ENCODE data around the gene MAP4.
A peak's percentile ranks its signal among the peaks of the same experiment; 100 is the strongest.
"Not testable (repeated sequence)": the region's sequence is repeated elsewhere in the genome, so short reads cannot be mapped to it uniquely, and the experiment has no call there.

The MAP4 gene

DNA sequence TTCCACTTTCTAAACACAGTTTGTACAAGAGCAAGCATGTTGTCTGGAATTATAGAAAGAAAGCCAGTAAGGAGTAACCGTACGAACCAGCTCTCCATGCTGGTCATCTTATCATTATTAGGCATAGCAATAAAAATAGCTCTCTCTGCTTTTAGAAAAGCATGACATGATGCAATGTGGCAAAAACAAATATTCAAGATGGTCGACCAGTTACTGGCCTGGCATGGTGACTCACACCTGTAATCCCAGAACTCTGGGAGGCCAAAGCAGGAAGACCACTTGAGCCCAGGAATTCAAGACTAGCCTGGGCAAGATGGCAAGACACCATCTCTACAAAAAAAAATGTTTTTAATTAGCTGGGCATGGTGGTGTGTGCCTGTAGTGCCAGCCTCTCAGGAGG, 2.6 kb upstream of the MAP4 start:
- no peak for DNase-seq (ENCODE audit: low read depth in 2 of 3, low spot score in 1 of 3)

DNA sequence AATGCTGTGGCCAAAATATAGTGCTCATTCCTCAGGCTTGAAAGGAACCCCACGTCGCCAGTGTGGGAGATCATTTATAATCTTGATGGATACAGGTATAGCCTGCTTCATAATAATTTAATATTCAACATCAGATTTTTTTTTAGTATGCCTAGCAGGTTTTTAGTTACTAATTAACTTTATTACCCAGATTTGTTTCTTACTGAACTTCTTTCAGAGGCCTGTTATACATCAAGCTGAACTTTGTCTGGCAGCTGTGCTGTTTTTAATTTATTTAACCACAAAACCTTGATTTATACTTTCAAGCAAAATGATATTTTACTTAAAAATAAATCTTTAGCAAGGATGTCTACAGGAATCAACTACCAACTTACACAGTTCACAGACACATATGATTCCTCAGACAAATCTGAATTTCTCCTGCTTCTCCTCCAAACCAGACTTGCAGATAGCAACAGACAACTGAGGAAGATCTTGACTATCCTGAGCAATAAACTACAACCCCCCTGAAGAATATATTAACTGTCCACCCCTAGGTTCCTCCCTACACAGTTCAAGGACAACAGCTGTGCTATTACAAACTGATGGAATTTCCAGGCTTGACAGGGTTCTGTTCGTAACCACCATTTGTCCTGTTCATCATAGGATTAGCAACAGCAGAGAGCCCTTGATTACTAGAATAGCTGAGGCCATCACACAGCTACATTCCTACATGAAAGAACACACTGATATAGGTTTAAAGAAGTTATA, 610 bp downstream of the MAP4 start:
- DNase-seq (ENCODE audit: low read depth in 2 of 3, low spot score in 1 of 3) = no peak

DNA sequence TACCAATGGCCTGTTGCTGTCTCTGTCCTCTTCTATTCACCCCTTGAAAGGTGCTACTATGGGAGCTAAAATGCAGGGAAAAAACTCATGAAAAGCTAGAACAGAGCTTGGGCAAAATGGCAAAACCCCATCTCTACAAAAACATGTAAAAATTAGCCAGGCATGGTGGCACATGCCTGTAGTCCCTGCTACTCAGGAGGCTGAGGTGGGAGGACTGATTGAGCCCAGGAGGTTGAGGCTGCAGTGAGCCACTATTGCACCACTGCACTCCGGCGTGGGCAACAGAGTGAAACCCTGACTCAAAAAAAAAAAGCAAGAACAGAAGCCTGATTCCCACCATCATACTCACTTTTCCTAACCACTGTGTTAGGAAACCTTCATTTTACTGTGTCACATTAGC, 1.9 kb downstream of the MAP4 start:
- no peak for DNase-seq (ENCODE audit: low read depth in 2 of 3, low spot score in 1 of 3)

DNA sequence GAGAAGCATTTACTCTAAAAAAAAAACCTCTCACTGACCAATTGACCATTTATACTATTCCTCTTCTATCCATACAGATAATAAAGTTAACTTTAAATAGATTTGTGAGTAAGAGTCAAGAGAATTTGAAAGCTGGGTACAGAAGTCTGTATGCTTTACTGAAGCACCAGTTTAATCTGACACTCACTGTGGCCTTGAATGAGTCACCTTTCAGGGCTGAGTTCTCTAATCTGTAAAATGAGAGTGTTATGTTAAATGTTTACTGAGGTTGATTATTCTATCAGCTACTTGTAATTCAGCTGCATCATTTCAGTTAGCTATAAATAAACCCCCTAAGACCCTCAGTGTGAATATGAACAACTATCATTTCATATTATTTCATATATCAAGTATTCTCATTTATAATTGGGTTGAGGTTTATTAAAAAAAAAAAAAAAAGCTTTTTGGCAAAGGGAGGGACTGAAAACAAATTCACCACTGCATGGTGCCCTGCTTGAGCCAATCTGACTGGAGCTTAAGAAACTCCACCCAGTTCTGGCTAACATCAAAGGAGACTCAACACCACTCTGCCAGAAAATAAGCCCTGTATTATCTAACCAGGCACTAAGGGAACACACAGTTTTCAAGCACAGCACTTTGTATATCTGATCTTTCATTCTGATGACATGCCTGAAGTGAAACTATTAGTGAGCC, 2.8 kb downstream of the MAP4 start:
- DNase-seq (ENCODE audit: low read depth in 2 of 3, low spot score in 1 of 3) = no peak

GRCh38 chr3:48012659-48013058, 3.6 kb downstream of the MAP4 start:
- DNase-seq (ENCODE audit: low read depth in 2 of 3, low spot score in 1 of 3) = no peak

DNA sequence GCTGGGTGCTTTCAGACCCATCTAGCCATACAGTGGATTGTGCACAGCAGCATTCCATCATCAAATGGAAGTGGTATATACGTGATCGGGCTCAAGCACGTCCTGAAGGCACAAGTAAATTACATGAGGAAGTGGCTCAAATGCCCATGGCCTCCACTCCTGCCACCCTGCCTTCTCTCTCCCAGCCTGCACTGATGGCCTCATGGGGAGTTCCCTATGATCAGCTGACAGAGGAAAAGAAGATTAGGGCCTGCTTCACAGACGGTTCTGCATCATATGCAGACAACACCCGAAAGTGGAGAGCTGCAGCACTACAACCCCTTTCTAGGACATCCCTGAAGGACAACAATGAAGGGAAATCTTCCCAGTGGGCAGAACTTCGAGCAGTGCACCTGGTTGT, 8.2 kb downstream of the MAP4 start:
- DNase-seq (ENCODE audit: low read depth in 2 of 3, low spot score in 1 of 3) = not testable (repeated sequence)

GRCh38 chr3:48007361-48007760, 8.9 kb downstream of the MAP4 start:
- DNase-seq (ENCODE audit: low read depth in 2 of 3, low spot score in 1 of 3) = not testable (repeated sequence)

- not testable (repeated sequence) for DNase-seq (ENCODE audit: low read depth in 2 of 3, low spot score in 1 of 3)
These were observed 9.4 kb downstream of the MAP4 start for GRCh38 chr3:48006794-48007193.

DNA sequence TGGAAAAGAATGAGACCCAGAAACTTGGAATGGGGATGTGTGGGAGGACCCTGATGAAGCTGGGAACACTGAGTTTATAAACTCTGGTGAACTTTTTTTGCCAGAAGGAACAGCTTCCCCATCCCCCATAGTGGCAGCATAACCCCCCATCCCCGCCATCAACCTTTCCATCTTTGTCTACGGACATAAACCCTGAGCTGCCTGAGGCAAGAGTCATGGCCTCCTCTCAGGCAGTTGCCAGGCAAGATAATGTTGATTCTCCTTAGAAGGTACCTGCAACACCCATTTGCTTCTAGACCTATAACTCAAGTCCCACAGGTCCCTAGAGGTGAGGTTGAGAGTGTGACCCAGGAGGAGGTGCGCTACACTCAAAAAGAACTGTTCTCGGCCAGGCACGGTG, 11.5 kb downstream of the MAP4 start:
- DNase-seq (ENCODE audit: low read depth in 2 of 3, low spot score in 1 of 3) = no peak

- no peak for DNase-seq (ENCODE audit: low read depth in 2 of 3, low spot score in 1 of 3)
These were observed 13.4 kb downstream of the MAP4 start for GRCh38 chr3:48002787-48003186.

- DNase-seq (ENCODE audit: low read depth in 2 of 3, low spot score in 1 of 3) = no peak
These were observed 14.2 kb downstream of the MAP4 start for GRCh38 chr3:48001991-48002390.

- no peak for DNase-seq (ENCODE audit: low read depth in 2 of 3, low spot score in 1 of 3)
These were observed 16.0 kb downstream of the MAP4 start for GRCh38 chr3:48000212-48000611.

- DNase-seq (ENCODE audit: low read depth in 2 of 3, low spot score in 1 of 3) = no peak
These were observed 19.8 kb downstream of the MAP4 start for GRCh38 chr3:47996440-47996839.

GRCh38 chr3:47994180-47994579, 22.0 kb downstream of the MAP4 start:
- DNase-seq (ENCODE audit: low read depth in 2 of 3, low spot score in 1 of 3) = no peak

GRCh38 chr3:47991341-47991740, 24.9 kb downstream of the MAP4 start:
- DNase-seq (ENCODE audit: low read depth in 2 of 3, low spot score in 1 of 3) = no peak

DNA sequence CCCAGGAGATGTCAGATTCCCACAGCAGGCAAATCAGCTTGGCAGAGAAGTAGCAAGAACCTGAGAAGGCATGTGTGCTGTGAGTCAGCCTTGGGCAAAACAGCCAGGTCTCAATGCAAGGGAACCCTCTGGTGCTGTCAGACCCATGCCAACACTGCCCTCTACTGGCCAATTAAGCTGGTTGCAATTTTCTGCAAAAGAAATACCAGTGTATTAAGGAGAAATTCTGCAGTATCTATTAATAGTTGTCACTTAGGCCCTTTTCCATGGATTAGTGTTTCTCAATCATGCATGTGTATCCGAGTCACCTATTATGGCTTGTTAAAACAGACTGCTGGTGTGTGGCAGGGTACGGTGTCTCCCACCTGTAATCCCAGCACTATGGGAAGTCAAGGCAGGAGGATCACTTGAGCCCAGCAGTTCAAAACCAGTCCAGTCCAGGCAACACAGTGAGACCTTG, 26.2 kb downstream of the MAP4 start:
- DNase-seq (ENCODE audit: low read depth in 2 of 3, low spot score in 1 of 3) = peak; percentile 44 to 61 (median 58)

DNA sequence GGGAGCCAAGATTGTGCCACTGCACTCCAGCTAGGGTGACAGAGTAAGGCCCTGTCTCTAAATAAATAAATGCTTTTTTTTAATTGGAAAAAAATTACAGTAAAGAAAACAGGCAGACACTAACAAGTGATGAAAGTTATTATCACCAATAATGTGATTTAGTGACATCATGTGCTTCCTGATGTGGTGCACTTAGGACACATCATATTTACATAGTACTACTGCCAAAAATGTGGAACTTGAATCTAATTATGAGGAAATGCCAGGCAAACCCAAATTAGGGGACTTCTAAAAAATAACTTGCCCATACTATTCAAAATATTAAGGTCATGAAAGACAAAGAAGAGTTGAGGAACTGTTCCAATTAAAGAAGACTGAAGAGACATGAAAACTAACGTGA, 30.8 kb downstream of the MAP4 start:
- DNase-seq (ENCODE audit: low read depth in 2 of 3, low spot score in 1 of 3) = no peak

GRCh38 chr3:47984075-47984728, 32.0 kb downstream of the MAP4 start:
- no peak for DNase-seq (ENCODE audit: low read depth in 2 of 3, low spot score in 1 of 3)

GRCh38 chr3:47980795-47981194, 35.4 kb downstream of the MAP4 start:
- no peak for DNase-seq (ENCODE audit: low read depth in 2 of 3, low spot score in 1 of 3)

- DNase-seq (ENCODE audit: low read depth in 2 of 3, low spot score in 1 of 3) = no peak
These were observed 37.1 kb downstream of the MAP4 start for GRCh38 chr3:47979070-47979469.

DNA sequence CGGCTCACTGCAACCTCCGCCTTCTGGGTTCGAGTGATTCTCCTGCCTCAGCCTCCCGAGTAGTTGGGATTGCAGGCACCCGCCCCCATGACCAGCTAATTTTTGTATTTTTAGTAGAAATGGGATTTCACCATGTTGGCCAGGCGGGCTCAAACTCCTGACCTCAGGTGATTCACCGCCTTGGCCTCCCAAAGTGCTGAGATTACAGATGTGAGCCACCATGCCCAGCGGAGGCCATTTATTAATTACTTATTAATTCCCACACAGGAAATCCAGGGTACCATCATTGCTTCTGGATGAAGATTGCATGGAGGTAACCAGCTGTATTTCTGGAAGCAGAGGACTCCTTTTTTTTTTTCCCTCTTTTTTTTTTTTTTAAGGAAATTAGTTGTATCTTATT, 37.8 kb downstream of the MAP4 start:
- DNase-seq (ENCODE audit: low read depth in 2 of 3, low spot score in 1 of 3) = no peak

DNA sequence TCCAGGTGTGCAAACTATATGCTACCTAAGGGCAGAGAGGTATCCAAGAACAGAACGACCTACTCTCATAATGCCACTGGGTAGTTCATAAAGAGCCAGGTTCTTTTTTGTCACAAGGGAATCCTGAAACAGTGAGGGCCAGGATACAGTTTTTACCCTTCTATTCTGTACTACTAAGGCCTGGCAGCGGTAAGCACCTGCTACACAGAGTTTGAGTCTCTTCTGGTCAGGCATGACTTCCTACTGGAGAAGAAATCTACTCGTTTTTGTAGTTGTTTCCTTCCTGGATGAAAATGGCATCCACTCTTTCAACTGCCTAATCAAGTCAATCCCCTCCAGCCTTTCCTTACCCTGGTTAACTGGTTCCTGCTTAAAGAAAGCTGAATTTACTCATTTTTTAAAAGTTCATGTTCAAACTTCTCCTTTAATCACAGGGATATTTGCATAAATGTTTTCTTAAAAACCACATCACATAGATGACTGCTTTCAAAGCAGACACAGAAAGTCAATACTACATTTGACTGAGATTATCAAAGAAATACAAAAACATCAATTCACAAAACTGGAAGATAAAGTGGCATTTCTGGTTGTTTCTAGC, 40.0 kb downstream of the MAP4 start:
- no peak for DNase-seq (ENCODE audit: low read depth in 2 of 3, low spot score in 1 of 3)
